GM19328 (cell line): ENCODE data around the gene TCF3.
"Not testable (repeated sequence)": the region's sequence is repeated elsewhere in the genome, so short reads cannot be mapped to it uniquely, and the experiment has no call there.

ENCODE experiments used
- ATAC-seq: cut with Tn5 transposase; IDR thresholded peaks from one replicate; pipeline ENCODE4 v1.9.1; 2021; ENCODE audit warnings: mild to moderate bottlenecking, moderate library complexity; ENCODE audit not compliant: unreplicated experiment

The TCF3 gene

GRCh38 chr19:1652471-1653299 lies at the start of gene TCF3:
TCF3 (minus strand) TSS chr19:1652615; CDS start chr19:1650248, 2,367 bp downstream.
- peak; percentile 74 for ATAC-seq

DNA sequence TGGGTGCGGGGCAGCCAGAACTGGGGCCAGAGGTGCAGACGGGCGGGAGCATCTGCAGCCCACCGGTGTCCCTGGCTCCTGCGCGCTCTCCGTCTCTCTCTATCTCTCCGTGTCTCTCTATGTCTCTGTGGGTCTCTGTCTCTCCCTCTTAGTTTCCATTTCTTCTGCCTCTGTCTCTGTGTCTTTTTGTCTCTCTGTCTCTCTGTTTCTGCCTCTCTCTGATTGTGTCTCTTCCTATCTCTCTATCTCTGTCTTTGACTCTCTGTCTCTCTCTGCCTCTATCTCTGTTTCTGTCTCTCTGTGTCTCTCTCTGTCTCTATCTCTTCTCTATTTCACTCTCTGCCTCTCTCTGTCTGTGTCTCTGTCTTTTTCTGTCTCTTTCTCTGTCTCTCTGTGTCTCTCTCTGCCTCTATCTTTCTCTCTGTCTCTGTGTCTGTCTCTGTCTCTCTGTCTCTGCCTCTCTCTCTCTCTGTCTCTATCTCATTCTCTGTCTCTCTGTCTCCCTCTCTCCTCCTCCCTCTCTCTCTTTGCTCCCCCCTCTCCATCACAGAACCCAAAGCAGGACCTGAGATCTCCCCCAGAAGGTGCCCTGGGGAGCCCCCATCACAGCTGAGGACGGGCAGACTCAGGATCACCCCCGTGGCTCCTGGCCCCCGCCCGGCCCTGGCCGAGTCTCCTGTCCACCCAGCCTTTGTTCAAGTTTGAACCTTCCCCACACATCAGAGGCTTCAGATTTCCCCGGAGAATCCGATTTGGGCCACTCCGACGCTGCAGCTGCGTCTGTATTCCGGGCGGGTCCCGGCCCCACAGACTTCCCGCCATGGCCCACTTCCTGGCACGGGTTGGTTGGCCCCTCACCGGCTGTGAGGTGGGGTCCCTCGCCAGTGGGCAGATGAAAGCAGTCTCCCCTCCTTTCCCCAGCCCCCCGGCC lies 48.6 kb upstream of the TCF3 start:
- ATAC-seq, result no peak

DNA sequence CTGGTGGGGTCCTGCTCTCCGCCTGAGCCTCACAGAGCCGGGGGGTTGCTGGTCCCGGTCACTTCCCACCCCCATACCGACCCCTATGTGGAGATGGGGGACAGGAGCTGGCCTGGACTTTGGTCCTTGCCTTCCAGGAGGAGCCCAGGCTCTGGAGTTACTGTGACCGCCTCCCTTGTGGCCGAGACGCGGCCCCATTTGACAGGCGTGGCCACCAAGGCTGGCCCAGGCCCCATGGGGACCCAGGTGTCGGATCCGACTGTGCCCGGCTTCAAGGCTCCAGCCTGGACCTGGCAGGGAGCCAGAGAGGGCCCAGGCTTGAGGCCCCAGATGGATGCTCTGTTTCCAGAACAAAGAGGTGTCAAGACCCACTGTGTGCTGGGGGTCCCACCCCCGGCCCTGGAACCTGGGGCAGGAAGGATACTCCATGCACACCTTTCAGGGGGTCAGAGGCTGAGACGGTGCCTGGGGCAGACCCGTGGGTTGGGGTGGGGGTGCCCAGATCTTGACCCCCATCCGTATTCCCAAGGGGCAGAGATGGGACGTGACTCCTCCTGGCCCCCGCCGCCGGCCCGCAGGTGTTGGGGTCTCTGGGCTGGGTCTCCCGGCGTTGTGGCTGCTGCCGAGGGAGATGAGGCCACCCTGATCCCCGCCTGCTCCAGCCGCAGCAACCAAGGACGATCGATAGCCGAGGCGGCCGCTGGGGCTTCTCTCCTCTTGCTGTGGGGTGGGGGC lies 47.8 kb upstream of the TCF3 start:
- no peak for ATAC-seq

- ATAC-seq, result no peak
These were observed 47.0 kb upstream of the TCF3 start for GRCh38 chr19:1699386-1699785.

- ATAC-seq, result no peak
These were observed 46.2 kb upstream of the TCF3 start for GRCh38 chr19:1698636-1699035.

- ATAC-seq, result not testable (repeated sequence)
These were observed 43.1 kb upstream of the TCF3 start for GRCh38 chr19:1695481-1695880.

- ATAC-seq, result no peak
These were observed 39.3 kb upstream of the TCF3 start for GRCh38 chr19:1691589-1692290.

DNA sequence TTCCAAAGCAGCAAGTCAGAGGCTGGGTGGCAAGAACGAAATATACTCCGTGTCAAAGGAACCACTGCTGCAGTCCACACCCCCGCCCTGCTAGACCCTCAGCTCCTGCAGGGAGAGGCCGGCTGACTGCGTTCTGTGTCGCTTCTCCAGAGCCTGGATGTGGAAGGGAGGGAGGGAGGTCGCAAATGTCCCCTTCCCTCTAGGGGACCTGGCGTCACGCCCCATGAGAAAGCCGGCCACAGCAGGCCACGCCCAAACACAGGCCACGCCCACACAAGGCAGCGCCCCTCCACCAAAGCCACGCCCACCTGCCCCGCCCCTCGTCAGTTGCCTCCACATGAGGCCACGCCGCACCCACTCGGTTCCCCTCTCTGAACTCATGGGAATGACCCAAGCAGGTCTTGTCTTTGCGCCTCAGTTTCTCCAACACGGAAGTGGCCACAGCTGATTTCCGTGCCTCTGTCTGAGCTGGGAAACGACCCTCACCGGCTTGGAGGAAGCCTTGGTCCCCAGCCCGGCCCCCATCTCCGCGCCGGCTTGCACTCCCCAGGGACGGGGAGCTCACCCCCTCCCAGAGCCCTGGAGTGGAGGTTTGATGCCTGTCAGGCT lies 38.4 kb upstream of the TCF3 start:
- no peak for ATAC-seq

GRCh38 chr19:1685785-1686184 lies 33.4 kb upstream of the TCF3 start:
- ATAC-seq, result not testable (repeated sequence)

GRCh38 chr19:1685046-1685445 lies 32.6 kb upstream of the TCF3 start:
- no peak for ATAC-seq

DNA sequence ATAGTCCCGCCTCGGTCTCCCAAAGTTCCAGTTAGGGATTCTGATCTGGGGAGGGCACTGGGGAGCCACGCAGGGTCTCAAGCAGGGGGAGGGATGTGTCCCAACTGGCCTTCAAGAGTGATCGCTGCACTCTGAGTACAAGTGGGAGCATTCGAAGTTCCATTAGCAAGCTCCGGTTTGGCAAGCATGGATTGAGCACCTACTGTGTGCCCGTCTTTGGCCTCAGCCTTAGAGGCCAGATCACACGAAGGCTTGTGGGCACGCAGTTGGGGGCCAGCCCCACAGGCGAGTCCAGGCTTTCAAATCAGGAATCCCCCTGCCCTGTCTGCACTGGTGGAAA lies 32.1 kb upstream of the TCF3 start:
- no peak for ATAC-seq

DNA sequence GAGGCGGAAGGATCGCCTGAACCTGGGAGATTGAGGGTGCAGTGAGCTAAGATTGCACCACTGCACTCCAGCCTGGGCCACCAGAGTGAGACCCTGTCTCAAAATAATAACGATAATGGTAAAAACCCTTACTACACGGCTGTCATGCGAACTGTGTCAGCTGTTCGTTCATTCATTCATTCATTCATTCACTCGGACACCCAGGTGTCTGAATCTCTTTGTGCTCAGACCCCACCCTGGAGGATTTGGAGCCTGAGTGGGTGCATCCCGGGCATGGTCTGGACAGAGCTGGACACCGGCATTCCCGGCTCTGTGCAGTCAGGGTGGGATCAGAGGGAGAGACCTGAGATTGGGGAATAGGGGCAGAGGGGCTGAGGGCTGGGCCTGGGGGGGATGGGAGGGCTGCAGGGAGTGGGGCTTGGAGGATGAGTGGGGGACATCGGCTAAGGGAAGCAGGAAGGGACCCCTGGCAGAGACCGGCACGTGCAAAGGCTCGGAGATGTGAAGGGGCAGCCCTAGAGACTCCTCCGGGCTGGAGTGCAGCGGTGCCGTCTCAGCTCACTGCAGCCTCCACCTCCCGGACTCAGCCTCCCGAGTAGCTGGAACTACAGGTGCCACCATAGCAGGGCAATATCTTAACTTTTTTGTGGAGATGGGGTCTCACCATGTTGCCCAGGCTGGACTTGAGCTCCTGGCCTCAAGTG lies 31.6 kb upstream of the TCF3 start:
- ATAC-seq, result no peak

GRCh38 chr19:1680976-1681375 lies 28.6 kb upstream of the TCF3 start:
- no peak for ATAC-seq

DNA sequence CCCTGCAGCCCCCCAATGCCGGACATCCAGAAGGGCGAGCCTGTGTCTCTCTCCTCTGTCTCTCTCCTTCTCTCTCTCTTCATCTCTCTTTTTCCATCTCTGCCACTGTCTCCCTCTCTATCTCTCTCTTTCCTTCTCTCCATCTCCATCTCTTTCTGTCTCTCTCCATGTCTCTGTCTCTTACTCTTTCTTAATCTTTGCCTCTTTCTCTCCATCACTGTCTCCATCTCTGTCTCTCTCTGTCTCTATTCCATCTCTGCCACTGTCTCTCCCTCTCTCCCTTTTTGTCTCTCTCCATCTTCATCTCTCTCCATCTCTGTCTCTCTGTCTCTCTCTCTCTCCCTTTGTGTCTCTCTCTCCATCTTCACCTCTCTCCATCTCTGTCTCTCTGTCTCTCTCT lies 25.7 kb upstream of the TCF3 start:
- ATAC-seq, result no peak

- no peak for ATAC-seq
These were observed 24.2 kb upstream of the TCF3 start for GRCh38 chr19:1676351-1677266.

- no peak for ATAC-seq
These were observed 23.4 kb upstream of the TCF3 start for GRCh38 chr19:1675633-1676350.

- no peak for ATAC-seq
These were observed 21.9 kb upstream of the TCF3 start for GRCh38 chr19:1674293-1674679.
